Measurements from ENCODE around the gene DENND6B.

DNA sequence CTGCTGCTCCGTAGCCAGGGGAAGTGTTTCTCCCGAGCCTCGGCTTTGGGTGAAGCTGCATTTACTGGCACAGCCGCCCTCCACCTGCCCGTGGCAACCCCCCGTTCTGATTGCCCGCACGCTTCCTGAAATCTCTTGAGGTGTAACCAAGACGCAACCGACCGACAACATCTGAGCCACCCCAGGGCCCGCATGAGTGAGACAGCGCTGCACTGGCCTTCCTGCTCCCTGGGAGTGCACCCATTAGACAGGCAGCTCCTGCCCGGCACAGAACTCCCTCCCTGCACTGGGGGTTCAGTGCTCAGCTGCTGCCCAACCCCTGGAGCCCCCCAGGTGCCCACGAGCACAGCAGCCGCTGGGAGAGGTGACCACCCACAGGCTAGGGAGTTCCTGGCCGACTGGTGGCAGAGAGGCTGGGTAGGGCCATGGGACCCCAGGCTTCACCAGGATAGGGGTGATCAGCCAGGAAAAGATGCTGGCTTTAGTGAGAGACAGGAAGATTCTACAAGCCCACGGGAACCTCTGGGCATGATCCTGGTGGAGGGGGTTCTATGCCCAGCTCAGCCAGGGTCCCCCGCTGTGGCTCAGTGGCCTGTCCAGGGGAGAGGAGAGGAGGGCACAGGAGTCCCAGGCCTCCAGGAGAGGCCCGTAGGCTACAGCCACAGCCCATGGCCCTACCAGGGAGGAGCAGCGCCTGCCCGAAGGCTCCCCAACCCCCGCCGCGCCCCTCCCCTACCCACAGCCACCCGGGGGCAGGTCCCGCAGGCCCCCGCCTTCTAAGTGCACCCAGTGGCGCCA is 34.0 kb downstream of the DENND6B start:
- no peak for TF ChIP-seq FOXK2 (IDR thresholded peaks at IDR 0.05)
- no peak for TF ChIP-seq CTBP1 (IDR thresholded peaks at IDR 0.05; ENCODE audit: borderline replicate concordance)
- TF ChIP-seq LEF1 (IDR thresholded peaks at IDR 0.05; ENCODE audit: borderline replicate concordance), result no peak
- TF ChIP-seq SP1 (IDR thresholded peaks at IDR 0.05), result no peak
- no peak for TF ChIP-seq ZNF384 (IDR thresholded peaks at IDR 0.05)
